Subcutaneous adipose tissue (tissue), 4 donors: ENCODE measurements around the gene SAXO1. TPM values are rescaled to one million over a fixed set of nuclear protein-coding genes. Genes with fewer than 3 reads are reported as not detected.

Experiments
- CTCF ChIP-seq: fragments of 450-650 bp; IDR thresholded peaks from one replicate; pipeline ENCODE4 v1.5.1; 2016; ENCODE audit warnings: low read depth, mild to moderate bottlenecking, control low read depth, antibody characterized with exemption, moderate library complexity
- small RNA-seq: library from RNA; depleted of rRNA; stranded (forward); fragments of <200 nt; gene quantifications from one replicate; pipeline ENCODE3, GENCODE V24; 2016
- total RNA-seq, 4 donors: library from RNA; depleted of rRNA; stranded (reverse); fragments of >200 nt; gene quantifications; one replicate each; pipeline ENCODE4 v1.1.0, GENCODE V29; 2016

The SAXO1 gene
- total RNA-seq, 4 donors from 2014 or later = under 0.01 TPM; not detected in 3

GRCh38 chr9:18888290-18888689, 144.7 kb downstream of the SAXO1 start:
- no peak for TF ChIP-seq CTCF

GRCh38 chr9:18887546-18887945, 145.5 kb downstream of the SAXO1 start:
- no peak for TF ChIP-seq CTCF

GRCh38 chr9:18881758-18882157, 151.3 kb downstream of the SAXO1 start:
- TF ChIP-seq CTCF = no peak

GRCh38 chr9:18877984-18878383, 155.0 kb downstream of the SAXO1 start:
- TF ChIP-seq CTCF = no peak

Small RNAs within 50 kb of the gene (small RNA-seq; reads per million reads assigned to genes)
- gene RNU6-264P (not detected), gene SCARNA8 (27.5 reads per million, percentile 95 among the genes with 10 or more reads in this experiment)

Other genes starting within 250 kb of the SAXO1 start
- gene RRAGA, start 16.2 kb upstream of the SAXO1 start, total RNA-seq = 10 to 100 TPM; 49.8 to 80.5 (median 54.6) TPM
- gene HAUS6, start 69.7 kb upstream of the SAXO1 start, total RNA-seq = 10 to 100 TPM in 2 of 4 donors, 1 to 10 TPM in 2; 7.8 to 15.3 (median 10.9) TPM
- 1,000 to 10,000 TPM in 2 of 4 donors, 100 to 1,000 TPM in 2; 468 to 2,702 (median 1,308) TPM for gene PLIN2, start 94.3 kb upstream of the SAXO1 start, total RNA-seq
- 100 to 1,000 TPM; 111 to 309 (median 167) TPM for gene DENND4C, start 197.5 kb upstream of the SAXO1 start, total RNA-seq